Regular cardiac myocyte (primary cell): ENCODE results near the gene CASKIN1. TPM values are rescaled to one million over a fixed set of nuclear protein-coding genes. Genes with fewer than 3 reads are reported as not detected.

Experiments used
- total RNA-seq: library from RNA; depleted of rRNA; stranded (reverse); fragments of >200 nt; gene quantifications from 2 replicates; pipeline ENCODE4 v1.2.3, GENCODE V29; 2014

Gene CASKIN1
- 0.19 and 0.56 TPM in 2 replicates for total RNA-seq

GRCh38 chr16:2196162-2196980 is at the start of gene CASKIN1:
Gene CASKIN1, minus strand, starts transcription at chr16:2196605. Its CDS starts 173 bp downstream, at chr16:2196432.

GRCh38 chr16:2236337-2237101 is 40.1 kb upstream of the CASKIN1 start, which contains the start of gene DNASE1L2:
Gene DNASE1L2, plus strand, starts transcription at chr16:2236444. Its CDS starts 373 bp downstream, at chr16:2236817.

GRCh38 chr16:2223221-2223941 is 27.0 kb upstream of the CASKIN1 start, which contains the start of gene E4F1:
Gene E4F1, plus strand, starts transcription at chr16:2223591. Its CDS starts 23 bp downstream, at chr16:2223614.

GRCh38 chr16:2214719-2214968 is 18.2 kb upstream of the CASKIN1 start, which contains the start of gene PGP:
Gene PGP, minus strand, starts transcription at chr16:2214840. Its CDS starts 63 bp downstream, at chr16:2214777.

GRCh38 chr16:2210386-2211365 is 14.3 kb upstream of the CASKIN1 start, which contains the start of gene BRICD5:
Gene BRICD5, minus strand, starts transcription at chr16:2210863. Its CDS starts 30 bp downstream, at chr16:2210833.

GRCh38 chr16:2205104-2205966 is 8.9 kb upstream of the CASKIN1 start, which contains the start of gene MLST8:
Gene MLST8, plus strand, starts transcription at chr16:2205454. Its CDS starts 632 bp downstream, at chr16:2206086.

GRCh38 chr16:2155091-2155950 is 41.1 kb downstream of the CASKIN1 start, which contains the start of gene TRAF7:
Gene TRAF7, plus strand, starts transcription at chr16:2155782. Its CDS starts 8,139 bp downstream, at chr16:2163921.

GRCh38 chr16:2147981-2148671 is 48.3 kb downstream of the CASKIN1 start, which contains the start of gene RAB26:
Gene RAB26, plus strand, starts transcription at chr16:2148625. Its CDS starts 159 bp downstream, at chr16:2148784.

GRCh38 chr16:2135770-2136490 is 60.5 kb downstream of the CASKIN1 start, which contains the start of gene PKD1:
Gene PKD1, minus strand, starts transcription at chr16:2135898. Its CDS starts 209 bp downstream, at chr16:2135689.

Other genes starting within 250 kb of the CASKIN1 start
- gene RPL3L, start 241.9 kb downstream of the CASKIN1 start, total RNA-seq = under 0.01 TPM in 1 of 2 replicates, not detected in the other
- 84.0 and 160 TPM in 2 replicates for gene NDUFB10, start 237.1 kb downstream of the CASKIN1 start, total RNA-seq
- gene RPS2, start 231.8 kb downstream of the CASKIN1 start, total RNA-seq = 1,090 and 2,696 TPM in 2 replicates
- gene RNF151, start 229.7 kb downstream of the CASKIN1 start, total RNA-seq = not detected in 2 replicates
- 27.1 and 56.0 TPM in 2 replicates for gene TBL3, start 224.6 kb downstream of the CASKIN1 start, total RNA-seq
- under 0.01 TPM in 1 of 2 replicates, not detected in the other for gene NOXO1, start 215.1 kb downstream of the CASKIN1 start, total RNA-seq
- 9.0 and 10.2 TPM in 2 replicates for gene GFER, start 212.4 kb downstream of the CASKIN1 start, total RNA-seq
- 2.3 and 2.8 TPM in 2 replicates for gene SYNGR3, start 206.6 kb downstream of the CASKIN1 start, total RNA-seq
- gene ZNF598, start 186.8 kb downstream of the CASKIN1 start, total RNA-seq = 8.5 and 21.1 TPM in 2 replicates
- 0.28 and 0.58 TPM in 2 replicates for gene NPW, start 176.8 kb downstream of the CASKIN1 start, total RNA-seq
- gene NHERF2, start 169.7 kb downstream of the CASKIN1 start, total RNA-seq = 20.6 and 41.8 TPM in 2 replicates
- 20.6 and 28.9 TPM in 2 replicates for gene NTHL1, start 148.8 kb downstream of the CASKIN1 start, total RNA-seq
- gene TSC2, start 148.6 kb downstream of the CASKIN1 start, total RNA-seq = 35.9 and 45.7 TPM in 2 replicates
- gene PKD1, start 60.7 kb downstream of the CASKIN1 start, total RNA-seq = 96.4 and 129 TPM in 2 replicates
- gene RAB26, start 48.0 kb downstream of the CASKIN1 start, total RNA-seq = 0.56 and 0.58 TPM in 2 replicates
- 33.8 and 44.3 TPM in 2 replicates for gene TRAF7, start 40.8 kb downstream of the CASKIN1 start, total RNA-seq
- 20.3 and 34.1 TPM in 2 replicates for gene MLST8, start 8.8 kb upstream of the CASKIN1 start, total RNA-seq
- 0.77 and 1.7 TPM in 2 replicates for gene BRICD5, start 14.3 kb upstream of the CASKIN1 start, total RNA-seq
- 10.1 and 22.8 TPM in 2 replicates for gene PGP, start 18.2 kb upstream of the CASKIN1 start, total RNA-seq
- 28.6 and 35.0 TPM in 2 replicates for gene E4F1, start 27.0 kb upstream of the CASKIN1 start, total RNA-seq
- gene DNASE1L2, start 39.8 kb upstream of the CASKIN1 start, total RNA-seq = 0.56 and 0.58 TPM in 2 replicates
- gene ECI1, start 55.0 kb upstream of the CASKIN1 start, total RNA-seq = 21.4 and 30.5 TPM in 2 replicates
- 39.2 and 117 TPM in 2 replicates for gene RNPS1, start 71.5 kb upstream of the CASKIN1 start, total RNA-seq
- gene ABCA3, start 144.1 kb upstream of the CASKIN1 start, total RNA-seq = 2.1 and 2.8 TPM in 2 replicates
- gene CCNF, start 232.8 kb upstream of the CASKIN1 start, total RNA-seq = 4.2 and 37.0 TPM in 2 replicates